ENCODE data around the gene TLL1.

TLL1 gene

DNA sequence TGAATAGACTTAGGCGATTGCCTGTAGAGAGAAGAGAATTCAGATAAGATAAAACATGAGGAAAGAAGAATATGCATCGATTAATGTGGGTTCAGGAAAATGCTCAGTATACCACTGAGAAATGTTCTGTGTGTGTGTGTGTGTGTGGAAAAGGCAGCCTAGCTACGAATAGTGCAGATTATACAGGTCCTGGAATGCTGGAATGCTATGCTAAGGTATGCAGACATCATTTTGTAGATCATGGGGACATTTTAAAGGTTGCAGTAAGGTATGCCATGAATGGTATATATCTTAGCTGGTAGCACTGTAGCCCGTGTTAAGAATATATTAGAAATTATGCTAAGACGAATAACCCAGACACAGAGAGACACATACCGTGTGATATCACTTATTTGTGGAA is 267.9 kb downstream of the TLL1 start:
- H3K4me3 ChIP-seq (ENCODE audit: low read depth, low read length) = no peak overlapping the region

DNA sequence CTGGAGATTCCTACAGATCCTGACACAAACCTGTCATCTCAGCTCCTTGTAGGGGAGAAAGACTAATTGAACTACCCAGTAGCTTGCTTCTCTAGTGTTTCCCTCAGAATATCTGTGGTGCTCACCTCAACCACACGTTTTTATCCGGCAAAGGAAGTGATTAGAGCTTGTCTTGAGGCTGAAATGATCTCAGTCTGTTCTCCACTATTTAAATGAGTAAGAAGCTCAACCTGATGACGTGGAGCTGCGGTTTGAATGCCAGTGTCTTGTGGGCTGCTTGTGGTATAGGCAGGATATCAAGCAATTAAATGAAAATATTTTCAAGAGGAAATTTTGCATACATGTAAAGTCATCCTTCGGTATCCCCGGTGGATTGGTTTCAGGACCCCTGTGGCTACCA is 270.2 kb downstream of the TLL1 start:
- no peak overlapping the region for H3K4me3 ChIP-seq (ENCODE audit: low read depth, low read length)

DNA sequence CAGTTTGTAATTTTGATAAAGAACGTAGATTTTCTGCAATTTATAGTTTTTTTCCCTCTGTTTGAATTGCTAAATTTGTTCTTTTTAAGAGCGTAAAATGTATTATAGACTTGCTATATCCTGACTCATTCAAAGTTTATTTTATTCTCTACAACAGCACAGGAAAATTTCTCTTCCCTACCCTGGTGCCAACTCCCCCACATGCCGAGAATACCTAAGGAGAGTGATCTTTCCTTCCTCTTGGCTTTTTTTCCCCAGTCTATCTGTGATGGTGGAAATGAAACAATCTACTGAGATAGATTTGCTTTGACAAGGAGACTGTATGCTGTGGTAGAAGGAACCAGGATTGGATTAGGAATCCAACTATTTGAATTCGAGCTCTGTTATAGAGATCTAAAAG is 271.6 kb downstream of the TLL1 start:
- H3K4me3 ChIP-seq (ENCODE audit: low read depth, low read length) = no peak overlapping the region

DNA sequence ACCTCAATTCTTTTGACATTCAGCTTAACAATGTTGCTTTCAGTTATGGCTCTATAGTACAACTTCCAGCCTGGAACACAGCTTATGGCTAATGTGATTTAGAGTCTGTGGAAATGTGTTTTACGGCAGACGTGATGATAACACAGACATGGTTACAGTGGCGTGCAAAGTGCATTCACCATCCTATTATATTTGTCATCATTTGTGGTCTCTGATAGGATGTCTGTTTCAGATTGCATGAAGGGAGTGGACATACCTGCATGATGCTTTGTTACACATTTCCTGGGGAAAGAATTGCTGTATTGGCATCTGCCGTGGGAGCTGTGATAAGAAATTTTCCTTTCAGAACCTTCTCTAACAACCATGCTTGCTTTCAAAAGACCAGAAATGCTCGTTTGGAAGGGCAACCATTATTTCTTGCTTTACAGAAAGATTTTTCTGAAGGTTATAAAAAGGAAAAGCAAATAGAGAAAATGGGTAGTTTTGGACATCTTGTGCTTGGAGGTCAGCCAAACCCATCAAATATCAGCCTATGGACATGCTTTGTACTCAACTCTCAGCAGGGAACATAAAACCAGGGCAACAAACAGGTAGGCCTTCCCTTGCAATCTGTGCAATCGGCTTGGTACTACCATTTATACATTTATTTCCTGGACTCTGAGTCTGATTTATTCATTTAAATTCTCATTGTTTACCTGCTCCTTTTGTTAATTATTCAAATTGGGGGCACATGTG is 273.9 kb downstream of the TLL1 start:
- H3K4me3 ChIP-seq (ENCODE audit: low read depth, low read length) = no peak overlapping the region

Data from iPS-11a (cell line).